Upper lobe of left lung (tissue), 4 donors: ENCODE measurements around the gene KNTC1.

Source experiments
- POLR2A ChIP-seq, 4 donors: fragments of 450-650 bp; IDR thresholded peaks; one replicate each; pipeline ENCODE4 v1.5.1; 2016 to 2017; ENCODE audit warnings: antibody characterized with exemption in 4 of 4, mild to moderate bottlenecking in 2 of 4
- POLR2AphosphoS5 ChIP-seq, 2 donors: sonication (generic); formaldehyde crosslinking; IDR thresholded peaks; one replicate each; pipeline ENCODE4 v1.5.1; 2017; ENCODE audit warnings: antibody characterized with exemption in 2 of 2

DNA sequence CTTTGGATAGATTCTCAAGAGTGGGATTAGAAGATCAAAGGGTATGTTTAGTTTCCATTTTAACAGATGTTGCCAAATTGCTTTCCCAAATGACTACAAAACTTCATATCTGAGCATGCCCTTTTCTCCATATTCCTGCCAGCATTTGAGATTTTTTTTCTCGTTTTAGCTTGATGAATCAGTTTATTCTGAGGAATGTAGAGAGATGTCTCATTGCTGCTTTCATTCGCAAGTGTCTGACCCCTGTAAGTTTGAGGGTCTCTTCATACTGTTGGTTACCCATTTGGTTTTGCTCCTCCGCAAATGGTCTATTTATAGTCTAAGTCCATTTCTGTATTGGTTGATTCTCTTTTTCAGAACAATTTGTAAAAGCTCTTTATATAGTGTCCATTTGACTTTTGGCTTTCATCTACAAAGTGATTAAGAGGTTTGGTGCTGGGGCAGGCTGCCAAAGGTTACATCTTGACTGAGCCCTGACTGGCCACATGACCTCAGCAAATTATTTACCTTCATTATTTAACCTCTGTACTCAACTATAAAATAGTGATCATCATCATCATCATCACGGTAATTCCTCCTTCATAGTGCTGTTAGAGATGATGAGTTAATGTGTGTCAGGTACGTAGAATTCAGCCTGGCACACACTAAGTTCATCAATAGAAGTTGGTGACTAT lies 142.5 kb downstream of the KNTC1 start:
- TF ChIP-seq POLR2A (IDR thresholded peaks at IDR 0.05): no peak
- no peak for TF ChIP-seq POLR2AphosphoS5 (IDR thresholded peaks at IDR 0.05)
